Activated T-helper 17 cell treated with anti-CD3 and anti-CD28 coated beads, Interleukin-2, amount 50 U/mL, for 72 hours (primary cell): ENCODE measurements around the gene NEK8. TPM values are rescaled to one million over a fixed set of nuclear protein-coding genes. Genes with fewer than 3 reads are reported as not detected.

ENCODE experiments used
- ATAC-seq: fragments of 150-1000 bp; cut with Tn5 transposase; replicated peaks from 2 replicates; pipeline ENCODE4 v1.10.0; 2021; ENCODE audit warnings: mild to moderate bottlenecking, moderate library complexity
- H3K27ac Mint-ChIP-seq: one replicate; pipeline ENCODE4 v1.8.0; 2022; ENCODE audit warnings: mixed read lengths
- H3K27me3 Mint-ChIP-seq: one replicate; pipeline ENCODE4 v1.8.0; 2022; ENCODE audit warnings: mixed read lengths
- H3K36me3 Mint-ChIP-seq: one replicate; pipeline ENCODE4 v1.8.0; 2022; ENCODE audit warnings: low read depth, mild to moderate bottlenecking, mixed read lengths
- H3K4me1 Mint-ChIP-seq: one replicate; pipeline ENCODE4 v1.8.0; 2022; ENCODE audit warnings: mixed read lengths
- H3K4me3 Mint-ChIP-seq: one replicate; pipeline ENCODE4 v1.8.0; 2022; ENCODE audit warnings: mild to moderate bottlenecking, mixed read lengths
- H3K9me3 Mint-ChIP-seq: one replicate; pipeline ENCODE4 v1.8.0; 2022; ENCODE audit warnings: mixed read lengths
- total RNA-seq, 2 donors: library from RNA; stranded (reverse); gene quantifications; one replicate each; pipeline ENCODE4 v1.2.3, GENCODE V29; 2022

Gene NEK8
- total RNA-seq, 2 donors from 2014 or later: 4.9 to 9.2 TPM

- Mint-ChIP-seq H3K4me3 (no peak overlapping the region), H3K27ac (no peak overlapping the region), H3K36me3 (peaks cover 37% of the 10 kb centered on the region), H3K27me3 (no peaks in the 10 kb centered on the region), H3K4me1 (peaks cover 14% of the 10 kb centered on the region), H3K9me3 (no peaks in the 10 kb centered on the region)
- ATAC-seq: peak; percentile 21
Measured at GRCh38 chr17:28783161-28783560, 54.6 kb downstream of the NEK8 start.

- Mint-ChIP-seq H3K27ac (no peak overlapping the region), H3K27me3 (no peaks in the 10 kb centered on the region), H3K4me3 (no peak overlapping the region), H3K4me1 (peaks cover 2% of the 10 kb centered on the region), H3K9me3 (no peaks in the 10 kb centered on the region), H3K36me3 (peaks cover 37% of the 10 kb centered on the region)
- ATAC-seq: no peak
Measured at GRCh38 chr17:28788100-28788499, 59.5 kb downstream of the NEK8 start.

Other genes with a start within 250 kb of the NEK8 start
- not detected for gene FOXN1, start 222.4 kb upstream of the NEK8 start, total RNA-seq
- gene UNC119, start 176.2 kb upstream of the NEK8 start, total RNA-seq: 10 to 100 TPM; 39.1 to 67.7 TPM
- gene PIGS, start 157.3 kb upstream of the NEK8 start, total RNA-seq: 10 to 100 TPM; 33.2 to 38.9 TPM
- gene ALDOC, start 151.9 kb upstream of the NEK8 start, total RNA-seq: 100 to 1,000 TPM in 1 of 2 donors, 10 to 100 TPM in 1; 55.0 to 335 TPM
- 100 to 1,000 TPM; 140 to 195 TPM for gene SPAG5, start 129.8 kb upstream of the NEK8 start, total RNA-seq
- 10 to 100 TPM; 25.5 to 36.3 TPM for gene RSKR, start 114.6 kb upstream of the NEK8 start, total RNA-seq
- gene BLTP2, start 83.6 kb upstream of the NEK8 start, total RNA-seq: 100 to 1,000 TPM; 134 to 226 TPM
- gene SDF2, start 66.9 kb upstream of the NEK8 start, total RNA-seq: 10 to 100 TPM; 48.3 to 48.6 TPM
- gene SUPT6H, start 66.6 kb upstream of the NEK8 start, total RNA-seq: 10 to 100 TPM; 80.2 to 89.1 TPM
- 10 to 100 TPM in 1 of 2 donors, 1 to 10 TPM in 1; 4.4 to 12.4 TPM for gene PROCA1, start 16.9 kb upstream of the NEK8 start, total RNA-seq
- gene RAB34, start 10.9 kb upstream of the NEK8 start, total RNA-seq: 10 to 100 TPM in 1 of 2 donors, 1 to 10 TPM in 1; 4.1 to 22.4 TPM
- 1,000 to 10,000 TPM; 2,238 to 2,546 TPM for gene RPL23A, start 8.8 kb upstream of the NEK8 start, total RNA-seq
- gene TLCD1, start 2.6 kb upstream of the NEK8 start, total RNA-seq: 10 to 100 TPM in 1 of 2 donors, 1 to 10 TPM in 1; 4.8 to 13.4 TPM
- gene TRAF4, start 15.2 kb downstream of the NEK8 start, total RNA-seq: 100 to 1,000 TPM in 1 of 2 donors, 10 to 100 TPM in 1; 78.4 to 181 TPM
- gene FAM222B, start 114.0 kb downstream of the NEK8 start, total RNA-seq: 10 to 100 TPM; 18.7 to 25.1 TPM
- gene ERAL1, start 126.2 kb downstream of the NEK8 start, total RNA-seq: 10 to 100 TPM; 38.2 to 60.2 TPM
- gene FLOT2, start 168.9 kb downstream of the NEK8 start, total RNA-seq: 100 to 1,000 TPM in 1 of 2 donors, 10 to 100 TPM in 1; 85.8 to 113 TPM
- 10 to 100 TPM; 24.9 to 82.1 TPM for gene DHRS13, start 174.3 kb downstream of the NEK8 start, total RNA-seq
- 10 to 100 TPM; 56.9 to 60.2 TPM for gene PHF12, start 222.7 kb downstream of the NEK8 start, total RNA-seq